Measurements from ENCODE around the gene MRPL34.
A peak's percentile ranks its signal among the peaks of the same experiment; 100 is the strongest.

The MRPL34 gene

DNA sequence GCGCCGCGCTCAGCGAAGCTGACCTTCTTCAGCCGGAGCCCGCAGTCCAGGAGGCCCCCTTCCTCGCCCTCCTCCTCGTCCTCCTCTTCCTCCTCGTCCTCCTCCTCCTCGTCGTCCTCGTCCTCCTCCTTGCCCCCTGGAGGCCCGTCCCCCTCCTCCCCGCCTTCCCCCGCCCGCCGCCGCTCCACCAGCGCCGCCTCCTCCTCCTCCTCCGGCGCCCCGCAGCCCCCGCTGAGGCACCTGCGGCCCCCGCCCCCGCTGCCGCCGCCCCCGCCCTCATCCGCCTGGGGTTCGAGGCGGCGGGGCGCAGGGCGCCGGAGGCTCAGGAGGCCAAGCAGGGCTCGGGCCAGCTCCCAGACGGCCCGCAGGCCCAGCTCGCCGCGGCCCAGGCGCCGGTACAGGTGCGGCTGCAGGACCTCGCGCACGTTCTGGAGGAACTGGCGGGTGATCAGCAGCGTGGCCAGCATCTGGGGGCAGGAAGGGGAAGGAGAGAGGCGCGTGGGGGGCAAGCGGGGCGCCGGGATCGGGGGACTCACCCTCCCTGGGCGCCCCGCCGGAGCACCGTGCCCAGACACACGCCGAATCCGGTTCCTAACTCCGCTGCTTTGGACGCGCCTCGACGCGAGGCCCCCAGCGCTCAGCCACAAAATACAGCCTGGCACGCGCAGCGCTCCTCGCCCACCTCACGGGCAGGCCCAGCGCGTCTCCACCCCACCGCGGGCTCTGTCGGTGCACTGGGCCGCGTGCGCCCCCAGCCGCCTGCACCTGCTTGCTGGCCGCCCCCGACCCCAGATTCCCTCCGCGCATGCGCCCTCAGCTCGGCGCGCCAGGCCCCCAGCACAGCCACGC lies 23.1 kb downstream of the MRPL34 start:
- DNase-seq (ENCODE audit: low read depth) = peak; percentile 27

DNA sequence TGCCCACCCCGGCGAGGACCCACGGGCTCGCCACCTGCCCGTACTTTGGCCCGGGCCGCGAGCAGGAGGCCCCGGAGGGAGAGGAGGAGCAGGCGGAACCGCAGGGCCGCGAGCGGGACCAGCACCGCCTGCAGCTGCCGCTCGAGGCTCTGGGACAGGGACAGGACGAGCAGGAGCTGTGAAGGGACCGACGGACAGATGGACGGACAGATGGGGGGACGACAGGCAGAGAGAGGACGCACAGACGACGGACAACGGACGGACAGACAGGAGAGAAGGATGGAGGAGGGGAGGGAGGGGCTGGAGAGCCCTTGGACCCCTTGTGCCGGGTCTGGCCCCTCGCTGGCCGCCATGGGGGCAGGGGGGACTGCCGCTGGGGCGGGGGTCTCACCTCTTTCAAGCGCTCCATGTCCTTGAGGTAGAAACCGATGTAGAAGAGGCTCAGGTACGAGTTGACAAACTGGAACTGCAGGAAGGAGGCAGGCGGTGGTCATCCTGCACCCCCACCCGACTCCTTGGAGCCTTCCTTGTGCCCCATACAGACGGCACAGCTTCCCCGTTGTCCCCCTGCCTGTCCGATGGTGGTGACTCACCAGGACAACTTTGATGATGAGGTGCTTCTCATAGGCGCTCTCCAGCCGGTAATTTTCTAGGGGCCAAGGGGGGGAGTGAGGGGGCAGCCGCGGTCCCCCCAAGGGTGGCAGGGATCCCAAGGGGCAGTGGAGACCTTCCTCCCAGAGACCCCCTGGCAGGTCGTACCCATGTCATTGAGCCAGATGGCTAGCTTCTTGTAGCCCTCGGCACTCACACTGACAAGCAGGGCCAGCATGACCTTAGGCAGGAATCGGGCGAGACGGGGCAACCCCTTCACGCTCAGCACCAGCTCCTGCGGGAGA lies 23.9 kb downstream of the MRPL34 start:
- no peak for DNase-seq (ENCODE audit: low read depth)

- DNase-seq (ENCODE audit: low read depth) = no peak
Observed at GRCh38 chr19:17330262-17331044, 24.8 kb downstream of the MRPL34 start.

GRCh38 chr19:17331045-17331558 lies 25.4 kb downstream of the MRPL34 start:
- DNase-seq (ENCODE audit: low read depth) = no peak

GRCh38 chr19:17332360-17332676 lies 26.6 kb downstream of the MRPL34 start:
- DNase-seq (ENCODE audit: low read depth) = no peak

- no peak for DNase-seq (ENCODE audit: low read depth)
Observed at GRCh38 chr19:17332677-17333581, 27.3 kb downstream of the MRPL34 start.

- DNase-seq (ENCODE audit: low read depth) = peak; percentile 63
Observed at GRCh38 chr19:17333611-17334413, 28.1 kb downstream of the MRPL34 start.

DNA sequence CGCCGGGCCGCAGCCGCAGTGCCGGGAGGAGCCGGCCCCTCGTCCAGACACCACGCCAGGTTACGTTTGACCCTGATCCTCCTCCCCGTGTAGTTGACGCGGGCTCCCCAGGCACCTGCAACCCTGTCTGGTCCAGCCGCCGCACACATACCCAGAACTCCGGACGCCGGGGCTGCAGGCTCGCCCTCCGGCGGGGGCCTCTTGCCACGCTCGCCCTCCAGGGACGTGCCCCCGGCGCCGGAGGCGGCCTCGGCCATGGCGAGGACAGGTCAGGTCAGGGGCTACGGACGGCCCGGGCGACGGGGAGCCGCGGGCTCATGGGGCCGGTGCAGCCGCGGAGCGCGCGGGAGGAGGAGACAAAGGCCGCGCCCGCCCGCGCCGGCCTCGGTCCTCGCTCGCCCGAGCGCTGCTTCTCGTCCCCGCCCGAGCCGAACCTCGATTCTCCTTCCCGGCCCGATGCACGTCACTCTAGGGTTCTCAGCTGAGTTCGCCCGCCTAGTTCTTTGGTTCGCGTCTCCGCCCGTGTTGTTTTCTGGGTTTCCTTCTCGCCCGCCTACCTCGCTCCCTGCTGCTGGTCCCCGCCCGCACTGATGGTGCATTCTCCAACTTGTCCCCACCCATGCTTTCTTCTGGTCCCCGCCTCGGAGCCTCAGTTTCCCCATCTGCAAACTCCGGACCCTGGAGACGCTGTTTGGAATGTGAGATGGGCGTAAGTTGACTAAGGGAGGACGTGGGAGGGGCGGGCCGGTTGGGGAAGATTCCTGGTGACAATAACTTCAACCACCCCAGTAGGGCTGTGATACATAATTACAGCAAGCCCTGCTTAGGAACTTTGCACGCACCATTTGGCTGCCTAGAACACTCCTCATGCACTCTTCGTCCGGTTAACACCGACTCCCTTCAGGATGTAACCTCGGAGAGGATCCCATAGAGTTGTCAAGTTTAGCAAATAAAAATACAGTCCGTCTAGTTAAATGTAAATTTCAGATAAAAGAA lies 29.0 kb downstream of the MRPL34 start, which contains the start of gene ANO8:
Gene ANO8, minus strand, starts transcription at position 442 of the 996 bp plus-strand sequence. Its CDS starts 185 bp downstream, at position 257.
- DNase-seq (ENCODE audit: low read depth) = peak; percentile 88

DNA sequence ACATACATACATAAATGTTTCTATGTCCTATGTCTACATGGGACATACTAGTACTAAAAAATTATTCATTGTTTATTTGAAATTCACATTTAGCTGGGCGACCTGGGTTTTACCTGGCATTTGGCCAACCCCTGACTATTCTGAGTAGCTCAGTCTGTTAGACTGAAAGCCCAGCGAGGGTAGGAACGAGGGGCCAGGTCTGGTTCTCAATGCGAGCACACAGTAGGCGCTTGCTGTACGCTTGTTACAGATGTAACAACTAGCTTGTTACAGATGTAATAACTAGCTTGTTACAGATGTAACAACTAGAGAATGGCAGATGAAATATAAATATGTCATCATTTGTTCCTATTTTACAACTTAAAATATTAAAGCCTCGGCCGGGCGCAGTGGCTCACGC lies 29.9 kb downstream of the MRPL34 start:
- DNase-seq (ENCODE audit: low read depth) = no peak

- peak; percentile 90 for DNase-seq (ENCODE audit: low read depth)
Observed at GRCh38 chr19:17336872-17337674, 31.4 kb downstream of the MRPL34 start, which contains the start of gene GTPBP3. GTPBP3 (plus strand) TSS chr19:17337553; CDS start chr19:17337612, 59 bp downstream.

DNA sequence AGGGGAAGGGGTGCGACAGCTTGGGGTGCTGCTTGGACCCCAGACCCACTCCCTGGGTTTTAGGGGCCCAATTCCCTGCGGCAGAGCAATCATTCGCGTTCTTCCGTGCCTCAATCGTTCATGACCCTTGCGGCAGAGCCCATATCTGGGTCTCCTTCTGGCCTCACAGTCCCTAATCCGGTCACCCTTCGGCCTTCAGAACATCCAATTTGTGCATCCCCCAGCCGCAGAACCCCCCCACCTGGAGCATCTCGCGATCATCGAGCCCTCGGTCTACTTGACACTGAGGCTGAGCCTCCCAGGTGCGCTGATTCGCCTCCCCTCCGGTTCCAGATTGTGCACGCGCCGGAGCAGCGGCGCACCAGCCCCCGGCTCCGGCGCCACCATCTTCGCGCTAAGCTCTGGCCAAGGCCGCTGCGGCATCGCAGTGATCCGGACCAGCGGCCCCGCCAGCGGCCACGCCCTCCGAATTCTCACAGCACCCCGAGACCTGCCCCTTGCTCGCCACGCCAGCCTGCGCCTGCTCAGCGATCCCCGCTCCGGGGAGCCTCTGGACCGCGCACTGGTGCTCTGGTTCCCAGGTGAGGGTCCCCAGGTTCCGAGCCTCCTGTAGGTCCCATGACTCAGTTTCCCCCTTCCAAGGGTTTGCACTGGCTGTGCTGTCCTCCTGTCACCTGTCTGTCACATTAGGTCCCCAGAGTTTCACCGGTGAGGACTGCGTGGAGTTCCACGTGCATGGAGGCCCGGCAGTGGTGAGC lies 32.2 kb downstream of the MRPL34 start:
- no peak for DNase-seq (ENCODE audit: low read depth)

DNA sequence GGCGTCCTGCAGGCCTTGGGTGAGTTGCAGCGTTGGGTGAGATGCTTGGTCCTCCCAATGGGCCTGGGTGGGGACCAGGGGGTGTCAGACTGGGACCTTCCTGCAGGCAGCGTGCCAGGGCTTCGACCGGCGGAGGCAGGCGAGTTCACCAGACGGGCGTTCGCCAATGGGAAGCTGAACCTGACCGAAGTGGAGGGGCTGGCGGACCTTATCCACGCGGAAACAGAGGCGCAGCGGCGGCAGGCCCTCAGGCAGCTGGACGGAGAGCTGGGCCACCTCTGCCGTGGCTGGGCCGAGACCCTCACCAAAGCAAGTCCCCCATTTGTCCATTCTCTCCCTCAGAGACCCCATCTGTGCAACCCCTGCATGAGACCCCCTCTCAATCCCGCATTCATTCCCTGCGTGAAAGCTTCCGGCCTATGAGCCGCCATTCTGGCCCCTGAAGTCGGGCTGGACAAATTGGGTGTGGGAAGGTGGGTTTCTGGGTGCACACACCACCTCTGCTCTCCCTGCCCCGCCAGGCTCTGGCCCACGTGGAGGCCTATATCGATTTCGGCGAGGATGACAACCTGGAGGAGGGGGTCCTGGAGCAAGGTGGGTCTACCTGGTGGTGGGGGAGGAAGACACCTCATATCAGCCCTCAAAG lies 32.9 kb downstream of the MRPL34 start:
- DNase-seq (ENCODE audit: low read depth) = no peak

DNA sequence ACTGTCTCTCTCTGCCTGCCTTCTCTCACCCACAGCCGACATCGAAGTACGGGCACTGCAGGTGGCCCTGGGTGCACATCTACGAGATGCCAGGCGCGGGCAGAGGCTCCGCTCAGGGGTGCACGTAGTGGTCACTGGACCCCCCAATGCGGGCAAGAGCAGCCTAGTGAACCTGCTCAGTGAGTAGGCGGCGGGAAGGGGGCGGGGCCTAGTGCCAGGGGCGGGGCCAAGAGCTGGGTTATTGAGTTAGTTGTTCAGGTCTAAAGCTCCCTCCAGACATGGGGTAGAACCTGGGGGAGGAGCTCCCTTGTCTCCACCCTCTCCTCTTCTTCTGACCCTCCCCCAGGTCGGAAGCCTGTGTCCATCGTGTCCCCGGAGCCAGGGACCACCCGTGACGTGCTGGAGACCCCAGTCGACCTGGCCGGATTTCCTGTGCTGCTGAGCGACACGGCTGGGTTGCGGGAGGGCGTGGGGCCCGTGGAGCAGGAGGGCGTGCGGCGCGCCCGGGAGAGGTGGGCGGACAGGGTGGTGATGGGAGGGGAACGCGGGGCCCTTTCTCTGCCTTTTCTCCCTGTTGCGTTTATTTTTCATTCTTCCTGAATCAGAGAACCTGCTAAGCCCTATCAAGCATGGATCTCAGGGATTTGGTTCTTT lies 33.5 kb downstream of the MRPL34 start:
- no peak for DNase-seq (ENCODE audit: low read depth)

DNA sequence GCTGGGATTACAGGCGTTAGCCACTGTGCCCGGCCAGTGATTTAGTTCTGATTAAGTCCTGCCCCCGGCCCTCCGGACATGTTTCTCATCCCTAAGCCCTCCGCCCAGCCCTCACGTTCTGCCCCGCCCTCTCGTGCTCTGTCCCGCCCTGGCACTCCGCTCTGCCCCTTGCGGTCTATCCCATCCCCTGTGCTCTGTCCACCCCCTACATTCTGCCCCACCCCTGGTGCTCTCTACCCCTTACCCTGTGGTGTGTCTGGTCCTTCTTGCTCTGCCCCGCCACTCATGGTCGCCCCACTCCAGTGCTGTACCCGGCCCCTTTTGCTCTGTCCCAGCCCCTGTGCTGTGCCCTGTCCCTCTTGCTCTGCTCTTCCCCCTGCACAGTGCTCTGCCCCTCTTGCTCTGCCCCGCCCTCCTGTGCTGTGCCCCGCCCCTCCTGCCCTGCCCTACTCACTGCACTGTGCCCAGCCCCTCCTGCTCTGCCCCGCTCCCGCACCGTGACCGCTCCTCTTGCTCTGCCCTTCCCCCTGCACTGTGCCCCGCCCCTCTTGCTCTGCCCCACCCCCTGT lies 34.7 kb downstream of the MRPL34 start:
- DNase-seq (ENCODE audit: low read depth) = no peak

GRCh38 chr19:17340871-17341357 lies 35.2 kb downstream of the MRPL34 start:
- DNase-seq (ENCODE audit: low read depth) = no peak
